ENCODE measurements around the gene RNF44. TPM values are rescaled to one million over a fixed set of nuclear protein-coding genes. Genes with fewer than 3 reads are reported as not detected.
"Not testable (repeated sequence)": the region's sequence is repeated elsewhere in the genome, so short reads cannot be mapped to it uniquely, and the experiment has no call there.

The RNF44 gene
- total RNA-seq, 2 experiments from 2014 or later, result 83.3 to 88.3 TPM

GRCh38 chr5:176568657-176569056 lies 31.5 kb upstream of the RNF44 start:
- intact Hi-C loops (cut with micrococcal nuclease), result no loop called here
- Mint-ChIP-seq H3K27me3 (ENCODE audit: low read depth) (no peaks in the 10 kb centered on the region), H3K27ac (no peak overlapping the region), H3K36me3 (ENCODE audit: low read depth) (no peaks in the 10 kb centered on the region), H3K4me1 (ENCODE audit: low read depth) (no peaks in the 10 kb centered on the region), H3K4me3 (no peak overlapping the region), H3K9me3 (no peaks in the 10 kb centered on the region)
- no peak for DNase-seq
- CTCF ChIA-PET, result interaction anchor here (0.9 kb wide), 1 partner anchor 18 kb away, joined by 3 read pairs; no protein-coding TSS in a partner anchor

- CTCF ChIA-PET, result no interaction called here
- no peak overlapping the region for H3K4me3 Mint-ChIP-seq
- intact Hi-C loops (cut with micrococcal nuclease), result no loop called here
- no peaks in the 10 kb centered on the region for H3K27me3 Mint-ChIP-seq (ENCODE audit: low read depth)
- no peak overlapping the region for H3K27ac Mint-ChIP-seq
- no peaks in the 10 kb centered on the region for H3K36me3 Mint-ChIP-seq (ENCODE audit: low read depth)
- DNase-seq, result no peak
- H3K4me1 Mint-ChIP-seq (ENCODE audit: low read depth), result peaks cover 12% of the 10 kb centered on the region
- no peaks in the 10 kb centered on the region for H3K9me3 Mint-ChIP-seq
These were observed 28.6 kb upstream of the RNF44 start for GRCh38 chr5:176565760-176566288.

- no peaks in the 10 kb centered on the region for H3K9me3 Mint-ChIP-seq
- CTCF ChIA-PET, result interaction anchor here (0.9 kb wide), 1 partner anchor 10 kb away, joined by 6 read pairs; no protein-coding TSS in a partner anchor
- H3K27me3 Mint-ChIP-seq (ENCODE audit: low read depth), result no peaks in the 10 kb centered on the region
- no peak for DNase-seq
- no peak overlapping the region for H3K27ac Mint-ChIP-seq
- no peaks in the 10 kb centered on the region for H3K36me3 Mint-ChIP-seq (ENCODE audit: low read depth)
- intact Hi-C loops (cut with micrococcal nuclease), result no loop called here
- H3K4me1 Mint-ChIP-seq (ENCODE audit: low read depth), result peaks cover 25% of the 10 kb centered on the region
- H3K4me3 Mint-ChIP-seq, result no peak overlapping the region
These were observed 26.8 kb upstream of the RNF44 start for GRCh38 chr5:176564002-176564401.

GRCh38 chr5:176562189-176562588 lies 25.0 kb upstream of the RNF44 start:
- H3K9me3 Mint-ChIP-seq, result no peaks in the 10 kb centered on the region
- CTCF ChIA-PET, result interaction anchor here (0.9 kb wide), 1 partner anchor 8 kb away, joined by 3 read pairs; no protein-coding TSS in a partner anchor
- peaks cover 25% of the 10 kb centered on the region for H3K4me1 Mint-ChIP-seq (ENCODE audit: low read depth)
- no peak overlapping the region for H3K27ac Mint-ChIP-seq
- no peak for DNase-seq
- intact Hi-C loops (cut with micrococcal nuclease), result no loop called here
- H3K36me3 Mint-ChIP-seq (ENCODE audit: low read depth), result no peaks in the 10 kb centered on the region
- no peak overlapping the region for H3K4me3 Mint-ChIP-seq
- H3K27me3 Mint-ChIP-seq (ENCODE audit: low read depth), result no peaks in the 10 kb centered on the region

GRCh38 chr5:176561259-176561658 lies 24.1 kb upstream of the RNF44 start:
- H3K27ac Mint-ChIP-seq, result no peak overlapping the region
- peaks cover 27% of the 10 kb centered on the region for H3K4me1 Mint-ChIP-seq (ENCODE audit: low read depth)
- DNase-seq, result no peak
- no peaks in the 10 kb centered on the region for H3K9me3 Mint-ChIP-seq
- H3K36me3 Mint-ChIP-seq (ENCODE audit: low read depth), result no peaks in the 10 kb centered on the region
- intact Hi-C loops (cut with micrococcal nuclease), result no loop called here
- no peak overlapping the region for H3K4me3 Mint-ChIP-seq
- CTCF ChIA-PET, result interaction anchor here (1.1 kb wide), 1 partner anchor 11 kb away, joined by 3 read pairs; no protein-coding TSS in a partner anchor
- no peaks in the 10 kb centered on the region for H3K27me3 Mint-ChIP-seq (ENCODE audit: low read depth)

- CTCF ChIA-PET, result no interaction called here
- peak; percentile 50 for DNase-seq
- Mint-ChIP-seq H3K4me1 (ENCODE audit: low read depth) (peaks cover 36% of the 10 kb centered on the region), H3K36me3 (ENCODE audit: low read depth) (no peaks in the 10 kb centered on the region), H3K9me3 (no peaks in the 10 kb centered on the region), H3K27me3 (ENCODE audit: low read depth) (no peaks in the 10 kb centered on the region), H3K27ac (no peak overlapping the region), H3K4me3 (no peak overlapping the region)
- intact Hi-C loops (cut with micrococcal nuclease), result no loop called here
These were observed 23.2 kb upstream of the RNF44 start for GRCh38 chr5:176560364-176560763.

- no peak overlapping the region for H3K27ac Mint-ChIP-seq
- no peaks in the 10 kb centered on the region for H3K9me3 Mint-ChIP-seq
- no peaks in the 10 kb centered on the region for H3K36me3 Mint-ChIP-seq (ENCODE audit: low read depth)
- H3K4me1 Mint-ChIP-seq (ENCODE audit: low read depth), result peaks cover 42% of the 10 kb centered on the region
- no peak overlapping the region for H3K4me3 Mint-ChIP-seq
- H3K27me3 Mint-ChIP-seq (ENCODE audit: low read depth), result no peaks in the 10 kb centered on the region
- CTCF ChIA-PET, result no interaction called here
- intact Hi-C loops (cut with micrococcal nuclease), result loop anchor here (1.0 kb wide), 1 partner anchor 143 kb away; the partner anchor contains the start of gene CLTB
- DNase-seq, result peak; percentile 62
These were observed 22.5 kb upstream of the RNF44 start for GRCh38 chr5:176559683-176560082.

GRCh38 chr5:176557846-176558245 lies 20.6 kb upstream of the RNF44 start:
- Mint-ChIP-seq H3K9me3 (no peaks in the 10 kb centered on the region), H3K27ac (no peak overlapping the region), H3K4me1 (ENCODE audit: low read depth) (peaks cover 61% of the 10 kb centered on the region), H3K4me3 (no peak overlapping the region), H3K36me3 (ENCODE audit: low read depth) (no peaks in the 10 kb centered on the region), H3K27me3 (ENCODE audit: low read depth) (no peaks in the 10 kb centered on the region)
- DNase-seq, result no peak
- CTCF ChIA-PET, result interaction anchor here (1.1 to 1.2 kb wide), 2 partner anchors 16 to 103 kb away, joined by 3 to 4 read pairs; no protein-coding TSS in a partner anchor
- intact Hi-C loops (cut with micrococcal nuclease), result no loop called here

GRCh38 chr5:176553260-176554085 lies 16.3 kb upstream of the RNF44 start:
- CTCF ChIA-PET, result interaction anchor here (0.6 to 0.8 kb wide), 2 partner anchors 9 to 10 kb away, joined by 3 read pairs; no protein-coding TSS in a partner anchor
- Mint-ChIP-seq H3K9me3 (no peaks in the 10 kb centered on the region), H3K4me3 (no peak overlapping the region), H3K36me3 (ENCODE audit: low read depth) (no peaks in the 10 kb centered on the region), H3K4me1 (ENCODE audit: low read depth) (peaks cover 58% of the 10 kb centered on the region), H3K27ac (no peak overlapping the region), H3K27me3 (ENCODE audit: low read depth) (no peaks in the 10 kb centered on the region)
- DNase-seq, result peak; percentile 55
- intact Hi-C loops (cut with micrococcal nuclease), result no loop called here

GRCh38 chr5:176552332-176552869 lies 15.2 kb upstream of the RNF44 start:
- intact Hi-C loops (cut with micrococcal nuclease), result no loop called here
- H3K36me3 Mint-ChIP-seq (ENCODE audit: low read depth), result no peaks in the 10 kb centered on the region
- H3K9me3 Mint-ChIP-seq, result no peaks in the 10 kb centered on the region
- H3K4me3 Mint-ChIP-seq, result no peak overlapping the region
- H3K4me1 Mint-ChIP-seq (ENCODE audit: low read depth), result peaks cover 67% of the 10 kb centered on the region
- no peak overlapping the region for H3K27ac Mint-ChIP-seq
- CTCF ChIA-PET, result interaction anchor here (0.6 kb wide), 1 partner anchor 115 kb away, joined by 3 read pairs; no protein-coding TSS in a partner anchor
- DNase-seq, result no peak
- no peaks in the 10 kb centered on the region for H3K27me3 Mint-ChIP-seq (ENCODE audit: low read depth)

- Mint-ChIP-seq H3K4me1 (ENCODE audit: low read depth) (peaks cover 64% of the 10 kb centered on the region), H3K27ac (peak overlapping the region; percentile 38), H3K4me3 (peak overlapping the region; percentile 55)
- intact Hi-C loops (cut with micrococcal nuclease); H3K36me3 Mint-ChIP-seq (ENCODE audit: low read depth); H3K9me3 Mint-ChIP-seq; DNase-seq; H3K27me3 Mint-ChIP-seq (ENCODE audit: low read depth): not testable (repeated sequence)
- CTCF ChIA-PET, result interaction anchor here (0.8 kb wide), 1 partner anchor 23 kb away, joined by 5 read pairs; no protein-coding TSS in a partner anchor
These were observed 13.7 kb upstream of the RNF44 start for GRCh38 chr5:176550937-176551336.

- CTCF ChIA-PET, result interaction anchor here (0.7 to 0.8 kb wide), 2 partner anchors 18 to 23 kb away, joined by 3 to 5 read pairs; no protein-coding TSS in a partner anchor
- DNase-seq, result no peak
- intact Hi-C loops (cut with micrococcal nuclease), result no loop called here
These were observed 13.2 kb upstream of the RNF44 start for GRCh38 chr5:176550275-176550831.

More at GRCh38 chr5:176550275-176550831, 13.2 kb upstream of the RNF44 start:
- Mint-ChIP-seq H3K36me3 (ENCODE audit: low read depth) (no peaks in the 10 kb centered on the region), H3K27ac (peak overlapping the region; percentile 38), H3K9me3 (no peaks in the 10 kb centered on the region), H3K27me3 (ENCODE audit: low read depth) (no peaks in the 10 kb centered on the region), H3K4me3 (peak overlapping the region; percentile 55), H3K4me1 (ENCODE audit: low read depth) (peaks cover 63% of the 10 kb centered on the region)

Data from activated naive CD4-positive, alpha-beta T cell treated with anti-CD3 and anti-CD28 coated beads for 36 hours (primary cell).